ENCODE data around the gene SBSN. TPM values are rescaled to one million over a fixed set of nuclear protein-coding genes. Genes with fewer than 3 reads are reported as not detected.

SBSN gene
- total RNA-seq, 1 experiment from 2014 or later = 0.30 TPM

- Histone ChIP-seq H3K4me3 (no peak overlapping the region), H3K9me3 (no peaks in the 10 kb centered on the region), H3K27me3 (no peaks in the 10 kb centered on the region), H3K36me3 (no peaks in the 10 kb centered on the region)
- no peak for DNase-seq
These were observed 6.9 kb downstream of the SBSN start for GRCh38 chr19:35521124-35521743.

- peak; percentile 58 for DNase-seq
- Histone ChIP-seq H3K9me3 (no peaks in the 10 kb centered on the region), H3K36me3 (no peaks in the 10 kb centered on the region), H3K4me3 (no peak overlapping the region), H3K27me3 (no peaks in the 10 kb centered on the region)
These were observed 8.8 kb downstream of the SBSN start for GRCh38 chr19:35519291-35519690.

GRCh38 chr19:35518313-35518712, 9.8 kb downstream of the SBSN start:
- H3K4me3 ChIP-seq = no peak overlapping the region
- H3K9me3 ChIP-seq = no peaks in the 10 kb centered on the region
- DNase-seq = peak; percentile 88
- no peaks in the 10 kb centered on the region for H3K36me3 ChIP-seq
- no peaks in the 10 kb centered on the region for H3K27me3 ChIP-seq

- H3K27me3 ChIP-seq = no peaks in the 10 kb centered on the region
- H3K9me3 ChIP-seq = no peaks in the 10 kb centered on the region
- DNase-seq = no peak
- H3K4me3 ChIP-seq = no peak overlapping the region
- H3K36me3 ChIP-seq = no peaks in the 10 kb centered on the region
These were observed 10.8 kb downstream of the SBSN start for GRCh38 chr19:35517342-35517741.

GRCh38 chr19:35516310-35516709, 11.8 kb downstream of the SBSN start:
- Histone ChIP-seq H3K27me3 (no peaks in the 10 kb centered on the region), H3K36me3 (no peaks in the 10 kb centered on the region), H3K9me3 (no peaks in the 10 kb centered on the region), H3K4me3 (no peak overlapping the region)
- no peak for DNase-seq

GRCh38 chr19:35514282-35514809, 13.8 kb downstream of the SBSN start:
- Histone ChIP-seq H3K27me3 (peaks cover 14% of the 10 kb centered on the region), H3K9me3 (no peaks in the 10 kb centered on the region), H3K36me3 (no peaks in the 10 kb centered on the region), H3K4me3 (no peak overlapping the region)
- DNase-seq = no peak

- H3K36me3 ChIP-seq = no peaks in the 10 kb centered on the region
These were observed 14.4 kb downstream of the SBSN start, which contains the start of gene DMKN for GRCh38 chr19:35513628-35514281. DMKN (minus strand) TSS chr19:35513649; CDS start chr19:35513475, 174 bp downstream.

GRCh38 chr19:35512831-35513627, 15.1 kb downstream of the SBSN start:
- peak; percentile 32 for DNase-seq
- Histone ChIP-seq H3K9me3 (no peaks in the 10 kb centered on the region), H3K4me3 (no peak overlapping the region), H3K27me3 (peaks cover 24% of the 10 kb centered on the region), H3K36me3 (no peaks in the 10 kb centered on the region)

More at GRCh38 chr19:35513628-35514281, 14.4 kb downstream of the SBSN start, which contains the start of gene DMKN:
- Histone ChIP-seq H3K9me3 (no peaks in the 10 kb centered on the region), H3K4me3 (no peak within 1 kb of the TSS), H3K27me3 (peaks cover 20% of the 10 kb centered on the region)
- no peak for DNase-seq

GRCh38 chr19:35511337-35511736, 16.8 kb downstream of the SBSN start:
- Histone ChIP-seq H3K4me3 (no peak overlapping the region), H3K36me3 (no peaks in the 10 kb centered on the region), H3K27me3 (peaks cover 39% of the 10 kb centered on the region), H3K9me3 (no peaks in the 10 kb centered on the region)
- DNase-seq = no peak

GRCh38 chr19:35510626-35510964, 17.5 kb downstream of the SBSN start:
- Histone ChIP-seq H3K36me3 (no peaks in the 10 kb centered on the region), H3K9me3 (no peaks in the 10 kb centered on the region), H3K4me3 (no peak overlapping the region), H3K27me3 (peaks cover 46% of the 10 kb centered on the region)
- no peak for DNase-seq

- Histone ChIP-seq H3K36me3 (no peaks in the 10 kb centered on the region), H3K4me3 (0 out of 2 replicates have a peak overlapping the region, but pooled peaks have one; percentile 12), H3K9me3 (no peaks in the 10 kb centered on the region), H3K27me3 (peaks cover 51% of the 10 kb centered on the region)
- peak; percentile 62 for DNase-seq
These were observed 18.1 kb downstream of the SBSN start for GRCh38 chr19:35509861-35510625.

GRCh38 chr19:35509018-35509652, 19.0 kb downstream of the SBSN start:
- no peaks in the 10 kb centered on the region for H3K36me3 ChIP-seq
- H3K9me3 ChIP-seq = no peaks in the 10 kb centered on the region
- peaks cover 52% of the 10 kb centered on the region for H3K27me3 ChIP-seq
- no peak overlapping the region for H3K4me3 ChIP-seq
- DNase-seq = no peak

- Histone ChIP-seq H3K36me3 (no peaks in the 10 kb centered on the region), H3K4me3 (no peak overlapping the region), H3K9me3 (no peaks in the 10 kb centered on the region), H3K27me3 (peaks cover 56% of the 10 kb centered on the region)
- DNase-seq = no peak
These were observed 20.0 kb downstream of the SBSN start for GRCh38 chr19:35508129-35508528.

- Histone ChIP-seq H3K4me3 (no peak overlapping the region), H3K36me3 (no peaks in the 10 kb centered on the region), H3K27me3 (peaks cover 56% of the 10 kb centered on the region), H3K9me3 (no peaks in the 10 kb centered on the region)
- DNase-seq = no peak
These were observed 20.6 kb downstream of the SBSN start for GRCh38 chr19:35507561-35507960.

- H3K36me3 ChIP-seq = no peaks in the 10 kb centered on the region
- DNase-seq = no peak
- no peak overlapping the region for H3K4me3 ChIP-seq
- peaks cover 56% of the 10 kb centered on the region for H3K27me3 ChIP-seq
- no peaks in the 10 kb centered on the region for H3K9me3 ChIP-seq
These were observed 22.1 kb downstream of the SBSN start for GRCh38 chr19:35506011-35506410.

- Histone ChIP-seq H3K9me3 (no peaks in the 10 kb centered on the region), H3K36me3 (no peaks in the 10 kb centered on the region), H3K27me3 (peaks cover 29% of the 10 kb centered on the region), H3K4me3 (no peak overlapping the region)
- DNase-seq = no peak
These were observed 25.4 kb downstream of the SBSN start for GRCh38 chr19:35502751-35503150.
